Lower lobe of right lung (tissue), 2 donors: ENCODE measurements around the gene FHDC1. TPM values are rescaled to one million over a fixed set of nuclear protein-coding genes. Genes with fewer than 3 reads are reported as not detected.

ENCODE experiments used
- ATAC-seq, 2 donors: fragments of 200-7000 bp; cut with Tn5 transposase; one replicate each; pipeline ENCODE4 v1.9.1; 2020 to 2022; ENCODE audit warnings: mild to moderate bottlenecking in 2 of 2, moderate library complexity in 2 of 2
- DNase-seq: peaks from one replicate; pipeline ENCODE4 v3.0.0-alpha.2; 2020
- H3K27ac ChIP-seq: fragments of 200-600 bp; one replicate; pipeline ENCODE4 v1.8.0; 2022
- H3K27me3 ChIP-seq: fragments of 200-600 bp; one replicate; pipeline ENCODE4 v1.8.0; 2022; ENCODE audit warnings: low read depth
- H3K36me3 ChIP-seq: fragments of 200-600 bp; one replicate; pipeline ENCODE4 v1.8.0; 2022; ENCODE audit warnings: mild to moderate bottlenecking
- H3K4me1 ChIP-seq: fragments of 200-600 bp; one replicate; pipeline ENCODE4 v1.8.0; 2022
- H3K4me3 ChIP-seq: fragments of 200-600 bp; one replicate; pipeline ENCODE4 v1.8.0; 2022; ENCODE audit warnings: mild to moderate bottlenecking
- H3K9me3 ChIP-seq: fragments of 200-600 bp; one replicate; pipeline ENCODE4 v1.8.0; 2022
- CTCF ChIP-seq: fragments of 200-600 bp; IDR thresholded peaks from one replicate; pipeline ENCODE4 v1.8.0; 2022; ENCODE audit warnings: antibody characterized with exemption, mild to moderate bottlenecking
- intact Hi-C: fragments of 100-400 bp; cut with DNase I; formaldehyde crosslinking; loops from one replicate; pipeline ENCODE4 v1.11.0; 2022
- total RNA-seq: library from RNA; stranded (reverse); fragmentation: NEBNext Ultra II Directional; extraction: Animal tissue kit (Norgen Biotek cat#: 25700); gene quantifications from one replicate; pipeline ENCODE4 v1.2.1, GENCODE V29; 2021
- donor health status: DM: no; HTN: yes; CAD: no; lungs with severe emphysema.

Gene FHDC1
- total RNA-seq, 1 donor from 2014 or later = 21.9 TPM

- Histone ChIP-seq H3K4me3 (no peak overlapping the region), H3K9me3 (no peaks in the 10 kb centered on the region), H3K27me3 (no peaks in the 10 kb centered on the region), H3K27ac (no peak overlapping the region), H3K36me3 (peaks cover 15% of the 10 kb centered on the region), H3K4me1 (no peaks in the 10 kb centered on the region)
- DNase-seq (no peak), ATAC-seq (no peak)
- TF ChIP-seq CTCF = no peak
- intact Hi-C loops = no loop called here
These were observed 39.5 kb downstream of the FHDC1 start for GRCh38 chr4:152975380-152976211.

DNA sequence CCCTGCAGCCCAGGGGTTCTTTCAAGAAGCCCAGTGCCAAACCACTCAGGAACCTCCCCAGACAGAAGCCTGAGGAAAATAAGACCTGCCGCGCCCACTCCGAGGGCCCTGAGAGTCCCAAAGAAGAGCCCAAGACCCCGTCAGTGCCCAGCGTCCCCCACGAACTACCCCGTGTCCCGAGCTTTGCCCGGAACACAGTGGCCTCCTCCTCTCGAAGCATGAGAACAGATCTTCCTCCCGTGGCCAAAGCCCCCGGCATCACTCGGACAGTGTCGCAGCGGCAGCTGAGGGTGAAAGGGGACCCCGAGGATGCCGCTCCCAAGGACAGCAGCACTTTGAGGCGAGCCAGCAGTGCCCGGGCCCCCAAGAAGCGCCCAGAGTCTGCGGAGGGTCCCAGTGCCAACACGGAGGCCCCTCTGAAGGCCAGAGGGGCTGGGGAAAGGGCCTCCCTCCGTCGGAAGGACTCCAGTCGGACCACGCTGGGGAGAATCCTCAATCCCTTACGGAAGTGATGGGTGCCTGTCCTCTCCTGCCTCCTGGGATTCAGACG lies 40.2 kb downstream of the FHDC1 start:
- ATAC-seq (no peak), DNase-seq (no peak)
- intact Hi-C loops = no loop called here
- Histone ChIP-seq H3K4me1 (no peaks in the 10 kb centered on the region), H3K36me3 (peaks cover 15% of the 10 kb centered on the region), H3K4me3 (no peak overlapping the region), H3K27ac (no peak overlapping the region), H3K9me3 (no peaks in the 10 kb centered on the region), H3K27me3 (no peaks in the 10 kb centered on the region)
- TF ChIP-seq CTCF = no peak

DNA sequence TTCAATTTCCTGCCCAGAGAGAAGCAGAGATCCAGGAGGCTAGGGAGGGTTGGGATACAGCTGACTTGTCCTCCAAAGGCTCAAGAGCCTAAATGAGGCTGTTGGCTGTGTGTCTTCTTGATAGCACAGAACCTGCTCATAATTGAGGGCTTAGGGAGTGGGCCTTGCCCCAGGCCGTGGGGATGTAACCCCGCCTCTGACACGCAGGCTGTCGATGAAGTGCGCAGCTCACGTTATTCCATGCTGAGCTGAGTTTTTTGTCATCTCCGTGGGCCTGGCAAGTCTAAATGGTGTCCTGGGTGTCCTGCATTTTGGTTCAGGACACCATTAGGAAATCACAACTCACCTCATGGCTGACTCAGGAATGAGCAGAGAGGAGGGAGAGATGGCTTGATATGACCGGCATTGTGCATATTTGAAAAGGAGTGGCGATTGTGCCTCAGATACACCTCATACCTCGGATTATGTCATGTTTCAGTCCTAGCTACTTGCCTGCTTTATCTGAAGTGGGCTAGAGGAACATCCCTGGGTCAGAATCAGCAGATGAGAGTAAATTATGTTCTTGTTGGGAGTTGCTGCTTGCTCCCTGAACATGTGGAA lies 43.7 kb downstream of the FHDC1 start:
- intact Hi-C loops = no loop called here
- no peaks in the 10 kb centered on the region for H3K4me1 ChIP-seq
- H3K27me3 ChIP-seq = no peaks in the 10 kb centered on the region
- no peak for TF ChIP-seq CTCF
- peaks cover 4% of the 10 kb centered on the region for H3K36me3 ChIP-seq
- ATAC-seq (no peak), DNase-seq (no peak)
- no peaks in the 10 kb centered on the region for H3K9me3 ChIP-seq
- H3K4me3 ChIP-seq = no peak overlapping the region
- H3K27ac ChIP-seq = no peak overlapping the region

DNA sequence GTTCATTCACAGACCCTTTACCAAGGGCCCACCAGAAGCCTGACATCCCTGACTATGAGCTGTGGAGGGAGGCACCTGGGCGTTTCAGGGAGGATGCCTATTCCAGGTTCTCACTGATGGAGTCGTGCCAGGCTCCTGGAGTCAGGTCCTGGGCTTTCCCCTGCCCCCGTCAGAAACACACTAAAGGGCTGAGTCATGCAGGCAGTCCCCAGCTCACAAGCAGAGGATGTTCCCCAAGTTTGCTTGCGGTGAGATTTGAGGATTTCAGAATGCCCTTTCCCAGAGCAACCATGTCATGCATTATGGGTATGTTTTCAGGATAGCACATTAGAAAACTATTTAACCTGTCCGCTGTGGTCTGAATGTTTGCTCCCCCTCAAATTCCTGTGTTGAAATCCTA lies 45.2 kb downstream of the FHDC1 start:
- no peaks in the 10 kb centered on the region for H3K36me3 ChIP-seq
- H3K27me3 ChIP-seq = no peaks in the 10 kb centered on the region
- no peak for DNase-seq
- no peak for TF ChIP-seq CTCF
- H3K4me3 ChIP-seq = no peak overlapping the region
- peak; percentile 25 to 58 for ATAC-seq
- H3K4me1 ChIP-seq = no peaks in the 10 kb centered on the region
- H3K9me3 ChIP-seq = no peaks in the 10 kb centered on the region
- no peak overlapping the region for H3K27ac ChIP-seq
- intact Hi-C loops = no loop called here

DNA sequence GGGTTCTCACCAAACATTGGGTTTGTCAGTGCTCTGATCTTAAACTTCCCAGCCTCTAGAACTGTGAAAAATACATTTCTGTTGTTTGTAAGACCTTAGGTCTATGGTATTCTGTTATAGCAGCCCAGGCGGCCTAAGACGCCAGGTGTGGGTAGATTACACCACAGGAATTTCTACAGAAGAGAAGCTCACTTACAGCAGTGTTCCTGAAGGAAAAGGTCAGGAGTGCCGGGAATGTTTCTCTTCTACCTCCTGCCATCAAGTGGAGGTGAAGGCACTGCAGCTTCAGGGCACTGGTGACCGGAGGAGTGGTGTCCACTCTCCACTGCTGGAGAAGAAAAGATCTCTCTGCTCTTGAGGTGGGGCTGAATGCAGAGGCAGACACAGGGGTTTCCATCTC lies 45.7 kb downstream of the FHDC1 start:
- Histone ChIP-seq H3K9me3 (no peaks in the 10 kb centered on the region), H3K4me3 (no peak overlapping the region), H3K27me3 (no peaks in the 10 kb centered on the region), H3K4me1 (no peaks in the 10 kb centered on the region), H3K27ac (no peak overlapping the region), H3K36me3 (no peaks in the 10 kb centered on the region)
- ATAC-seq = no peak
- DNase-seq = no peak
- no peak for TF ChIP-seq CTCF
- intact Hi-C loops = no loop called here
